A673 (cell line): ENCODE results near the gene EDN1. TPM values are rescaled to one million over a fixed set of nuclear protein-coding genes. Genes with fewer than 3 reads are reported as not detected.

Experiments
- BruUV-seq: library from RNA; stranded (reverse); fragments of 400-500 nt; replicated peaks from 2 replicates; lab custom pipeline; 2021; lab: Mats Ljungman, UMichigan
- CTCF ChIA-PET: fragments of 300-600 bp; sonication (Branson Sonifier 250); formaldehyde crosslinking; loops from one replicate; lab custom pipeline; 2022; ENCODE audit warnings: antibody characterized with exemption; lab: Charles Lee
- POLR2A ChIA-PET: fragments of 300-600 bp; sonication (Branson Sonifier 250); formaldehyde crosslinking; loops from one replicate; lab custom pipeline; 2022; ENCODE audit warnings: antibody characterized with exemption; ENCODE audit not compliant: low non-redundant PET; lab: Charles Lee
- DNase-seq: peaks from one replicate; pipeline ENCODE4 v3.0.0-alpha.2; 2015; ENCODE audit warnings: low spot score
- H3K27ac ChIP-seq: fragments of 200-600 bp; sonication (generic); 2 replicates; pipeline ENCODE4 v1.5.1; 2016; ENCODE audit warnings: mixed run types, low read depth, mild to moderate bottlenecking, mixed read lengths, antibody characterized with exemption, low read length; ENCODE audit not compliant: poor library complexity, severe bottlenecking
- H3K27me3 ChIP-seq: fragments of 200-600 bp; sonication (generic); replicated peaks from 2 replicates; pipeline ENCODE4 v1.6.1; 2017; ENCODE audit warnings: mixed run types, low read depth, mild to moderate bottlenecking, mixed read lengths, antibody characterized with exemption, low read length; ENCODE audit not compliant: insufficient read depth, poor library complexity
- H3K36me3 ChIP-seq: fragments of 200-600 bp; sonication (generic); 2 replicates; pipeline ENCODE4 v1.6.1; 2016; ENCODE audit warnings: mixed run types, mild to moderate bottlenecking, mixed read lengths, antibody characterized with exemption, low read length; ENCODE audit not compliant: insufficient read depth, poor library complexity, severe bottlenecking
- H3K4me1 ChIP-seq: fragments of 200-600 bp; sonication (generic); 2 replicates; pipeline ENCODE4 v1.6.1; 2017; ENCODE audit warnings: mixed run types, mild to moderate bottlenecking, mixed read lengths, antibody characterized with exemption, low read length; ENCODE audit not compliant: insufficient read depth, poor library complexity, severe bottlenecking
- H3K4me3 ChIP-seq: fragments of 200-600 bp; sonication (generic); 2 replicates; pipeline ENCODE4 v1.5.1; 2016; ENCODE audit warnings: low read depth, mixed run types, mild to moderate bottlenecking, mixed read lengths, low read length; ENCODE audit not compliant: poor library complexity, severe bottlenecking
- H3K9me3 ChIP-seq: fragments of 200-600 bp; sonication (generic); 2 replicates; pipeline ENCODE4 v1.6.1; 2016; ENCODE audit warnings: mixed run types, low read depth, mild to moderate bottlenecking, mixed read lengths, antibody characterized with exemption, low read length; ENCODE audit not compliant: poor library complexity, severe bottlenecking
- CTCF ChIP-seq: fragments of 300-800, 200-600 bp; sonication (generic); conservative IDR thresholded peaks from 2 replicates; pipeline ENCODE4 v1.5.1; 2017; ENCODE audit warnings: low read depth, mild to moderate bottlenecking, antibody characterized with exemption, low read length, moderate library complexity, mixed read lengths
- EZH2 ChIP-seq: fragments of 200-600 bp; sonication (generic); IDR thresholded peaks from 2 replicates; pipeline ENCODE4 v1.6.1; 2017; ENCODE audit warnings: borderline replicate concordance, low read depth, mild to moderate bottlenecking, mixed read lengths, antibody characterized with exemption, low read length; ENCODE audit not compliant: poor library complexity, severe bottlenecking
- intact Hi-C: fragments of 100-400 bp; cut with micrococcal nuclease; formaldehyde crosslinking; loops from one replicate; pipeline ENCODE4 v1.10.0; 2022; ENCODE audit not compliant: unreplicated experiment
- total RNA-seq: library from RNA; stranded (reverse); gene quantifications from 2 replicates; pipeline ENCODE4 v1.2.3, GENCODE V29; 2021

The EDN1 gene
- total RNA-seq, 1 experiment from 2014 or later = not detected

DNA sequence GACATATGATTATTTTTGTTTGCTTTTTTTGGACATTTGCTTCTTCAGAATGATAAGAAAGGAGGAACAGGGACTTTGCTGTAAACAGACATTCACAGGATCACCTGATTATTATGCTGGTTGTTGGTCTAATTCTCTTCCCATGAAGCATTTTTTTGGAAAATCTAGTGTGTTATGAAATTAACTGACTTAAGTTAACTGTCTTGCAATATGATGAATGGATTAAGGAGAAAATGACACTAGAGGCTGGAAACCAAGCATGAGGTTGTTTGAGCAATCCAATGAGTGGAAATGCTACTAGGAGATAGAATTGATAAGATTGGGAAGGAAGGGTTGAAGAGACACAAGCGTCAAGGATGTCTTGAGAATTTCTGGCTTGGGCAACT, 13.2 kb upstream of the EDN1 start:
- H3K9me3 ChIP-seq = peaks cover 1% of the 10 kb centered on the region
- H3K4me3 ChIP-seq = no peak overlapping the region
- ChIA-PET POLR2A (no interaction called here), CTCF (no interaction called here)
- no peaks in the 10 kb centered on the region for H3K36me3 ChIP-seq
- BruUV-seq = no TSS peak
- no peaks in the 10 kb centered on the region for H3K4me1 ChIP-seq
- TF ChIP-seq CTCF (no peak), EZH2 (no peak)
- intact Hi-C loops = no loop called here
- no peak overlapping the region for H3K27ac ChIP-seq
- DNase-seq = no peak
- H3K27me3 ChIP-seq = peaks cover 12% of the 10 kb centered on the region

DNA sequence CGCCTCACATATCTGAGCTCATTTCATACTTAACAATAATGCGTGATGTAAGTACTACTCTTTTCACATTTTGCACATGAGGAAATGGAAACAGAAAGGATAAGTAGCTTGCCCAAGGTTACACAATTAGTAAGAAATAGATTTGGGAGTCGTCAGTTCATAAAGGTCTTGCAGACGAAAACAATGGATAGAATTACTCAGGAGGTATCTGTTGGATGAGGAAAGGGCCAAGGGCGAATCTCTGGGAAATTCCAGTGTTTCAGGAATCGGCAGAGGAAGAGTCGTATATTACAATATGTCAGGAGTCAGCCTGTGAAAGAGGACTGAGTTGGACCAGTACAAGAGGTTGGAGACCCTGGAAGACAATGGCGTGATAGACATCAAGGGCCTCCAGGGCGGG, 12.8 kb upstream of the EDN1 start:
- Histone ChIP-seq H3K27ac (no peak overlapping the region), H3K4me3 (no peak overlapping the region), H3K9me3 (no peaks in the 10 kb centered on the region), H3K27me3 (peaks cover 15% of the 10 kb centered on the region), H3K36me3 (no peaks in the 10 kb centered on the region), H3K4me1 (no peaks in the 10 kb centered on the region)
- intact Hi-C loops = no loop called here
- BruUV-seq = no TSS peak
- no peak for DNase-seq
- ChIA-PET POLR2A (no interaction called here), CTCF (no interaction called here)
- no peak for TF ChIP-seq EZH2
- TF ChIP-seq CTCF = no peak

- DNase-seq = no peak
- Histone ChIP-seq H3K27me3 (peaks cover 18% of the 10 kb centered on the region), H3K27ac (no peak overlapping the region), H3K4me1 (no peaks in the 10 kb centered on the region), H3K4me3 (no peak overlapping the region), H3K9me3 (no peaks in the 10 kb centered on the region), H3K36me3 (no peaks in the 10 kb centered on the region)
- TF ChIP-seq CTCF (no peak), EZH2 (no peak)
- POLR2A ChIA-PET = no interaction called here
- CTCF ChIA-PET = no interaction called here
- intact Hi-C loops = no loop called here
- no TSS peak for BruUV-seq
Observed at GRCh38 chr6:12278915-12279314, 11.2 kb upstream of the EDN1 start.
